IPS-18c (cell line): ENCODE data around the gene DRC7.

Experiments used
- H3K4me3 ChIP-seq: 2 replicates; pipeline ENCODE4 v1.7.0; 2013; ENCODE audit warnings: low read depth, mild to moderate bottlenecking, low read length, moderate library complexity; ENCODE audit not compliant: insufficient read depth
- H3K9me3 ChIP-seq: one replicate; pipeline ENCODE4 v1.6.1; 2013; ENCODE audit warnings: mild to moderate bottlenecking, low read length, moderate library complexity; ENCODE audit not compliant: control insufficient read depth, insufficient read depth

The DRC7 gene

DNA sequence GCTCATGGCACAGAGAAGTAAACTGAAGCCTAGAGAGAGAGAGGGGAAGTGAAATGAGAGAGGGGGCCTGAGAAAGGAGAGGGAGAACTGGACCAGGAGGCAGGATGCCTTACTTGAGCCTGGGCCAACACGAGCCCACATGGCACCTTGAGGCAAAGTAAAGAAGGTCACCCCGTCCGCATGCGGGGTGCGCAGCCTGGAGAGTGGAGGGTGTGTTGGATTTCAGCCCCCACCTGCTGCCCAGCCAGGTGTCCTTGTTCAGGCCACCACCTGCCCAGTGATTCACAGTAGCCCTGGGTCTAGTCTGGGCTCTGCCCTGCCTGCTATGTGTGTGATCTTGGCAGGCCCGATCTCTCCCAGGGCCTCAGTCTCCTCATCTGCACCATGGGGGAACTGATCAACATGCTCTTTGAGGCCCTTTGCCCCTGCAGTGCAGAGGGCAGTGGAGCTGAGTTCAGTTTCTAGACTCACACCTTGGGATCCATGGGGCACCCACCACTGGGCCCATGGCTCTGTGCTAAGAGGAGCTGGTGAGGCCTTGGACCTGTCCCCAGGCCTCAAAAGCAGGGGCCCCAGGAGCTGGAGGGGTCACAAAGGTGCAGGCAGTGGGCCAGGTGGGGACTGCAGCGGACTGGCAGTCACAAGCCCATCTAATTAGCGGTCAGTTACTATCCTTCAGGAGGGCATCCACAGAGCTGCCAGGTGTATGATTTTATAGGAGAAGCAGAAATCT is 9.8 kb upstream of the DRC7 start:
- Histone ChIP-seq H3K9me3 (no peaks in the 10 kb centered on the region), H3K4me3 (no peak overlapping the region)

DNA sequence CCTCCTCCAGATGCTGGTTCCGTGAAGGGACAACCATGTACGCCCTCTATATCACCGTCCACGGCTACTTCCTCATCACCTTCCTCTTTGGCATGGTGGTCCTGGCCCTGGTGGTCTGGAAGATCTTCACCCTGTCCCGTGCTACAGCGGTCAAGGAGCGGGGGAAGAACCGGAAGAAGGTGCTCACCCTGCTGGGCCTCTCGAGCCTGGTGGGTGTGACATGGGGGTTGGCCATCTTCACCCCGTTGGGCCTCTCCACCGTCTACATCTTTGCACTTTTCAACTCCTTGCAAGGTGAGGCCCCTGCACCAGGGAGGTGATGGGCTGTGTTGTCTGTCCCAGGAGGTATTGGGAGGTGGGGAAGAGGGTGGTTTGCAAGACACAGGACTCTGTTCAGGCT is 9.0 kb upstream of the DRC7 start:
- Histone ChIP-seq H3K9me3 (no peaks in the 10 kb centered on the region), H3K4me3 (no peak overlapping the region)

DNA sequence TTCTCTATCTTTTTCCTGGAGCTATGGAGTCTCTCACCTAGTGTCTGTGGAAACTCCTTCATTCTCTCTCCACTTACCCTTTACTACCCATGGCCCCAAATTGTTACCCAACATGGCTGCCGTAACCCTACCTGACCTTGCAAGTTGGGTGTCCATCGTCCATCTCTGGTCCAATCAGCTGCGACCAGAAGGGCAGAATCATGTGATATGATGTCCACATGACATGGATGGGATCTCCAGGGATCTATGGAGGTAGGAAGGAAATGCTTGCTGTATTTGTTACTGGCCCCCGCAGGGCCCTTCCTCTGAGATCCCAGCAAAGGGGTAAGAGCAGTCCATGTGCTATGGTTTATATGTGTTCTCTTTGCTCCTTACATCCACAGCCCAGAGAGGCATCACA is 8.0 kb upstream of the DRC7 start:
- Histone ChIP-seq H3K4me3 (no peak overlapping the region), H3K9me3 (no peaks in the 10 kb centered on the region)

DNA sequence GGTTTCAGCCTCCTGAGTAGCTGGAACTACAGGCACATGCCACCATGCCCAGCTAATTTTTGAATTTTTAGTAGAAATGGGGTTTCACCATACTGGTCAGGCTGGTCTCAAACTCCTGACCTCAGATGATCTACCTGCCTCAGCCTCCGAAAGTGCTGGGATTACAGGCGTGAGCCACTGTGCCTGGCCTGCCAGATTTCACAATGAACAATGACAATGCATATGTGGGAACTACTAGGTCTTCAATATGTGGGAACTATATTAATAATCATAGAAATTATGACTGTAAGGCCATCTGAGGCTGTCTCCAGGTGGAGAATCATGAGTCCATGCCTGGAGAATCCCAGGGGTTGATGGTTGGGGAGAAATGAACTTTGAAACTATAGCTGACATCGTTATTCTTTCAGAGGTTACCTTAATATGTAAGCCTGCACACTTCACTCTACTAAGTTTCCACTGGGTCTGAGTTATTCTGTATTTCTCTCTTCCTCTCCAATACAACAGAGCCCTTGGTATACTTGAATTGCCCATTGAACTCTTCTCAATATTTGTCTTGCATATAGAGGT is 7.2 kb upstream of the DRC7 start:
- H3K4me3 ChIP-seq = no peak overlapping the region
- no peaks in the 10 kb centered on the region for H3K9me3 ChIP-seq

DNA sequence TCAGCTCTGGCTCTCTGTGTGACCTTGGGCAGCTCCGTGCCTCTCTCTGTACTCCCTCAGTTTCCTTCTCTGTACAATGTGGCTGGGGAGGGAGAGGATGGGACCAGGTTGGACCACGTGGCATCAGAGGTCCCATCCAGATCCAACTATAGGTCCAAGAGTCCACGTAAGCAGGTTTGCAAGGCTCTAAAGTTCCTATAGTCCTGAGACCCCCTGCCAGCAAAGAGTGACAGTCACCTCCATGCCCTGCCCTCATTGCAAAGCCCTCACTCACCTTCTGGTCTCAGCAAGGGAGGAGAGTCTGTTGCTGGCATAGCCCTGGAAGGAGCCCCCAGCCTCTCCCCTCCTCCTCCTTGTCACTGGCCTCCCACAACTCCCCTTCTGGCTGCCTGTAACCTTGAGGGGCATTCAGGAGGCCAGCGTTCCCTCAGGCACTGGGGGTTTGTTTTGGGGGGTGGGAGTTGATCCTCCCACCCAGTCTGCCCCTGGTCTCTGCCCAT is 6.1 kb upstream of the DRC7 start:
- Histone ChIP-seq H3K4me3 (no peak overlapping the region), H3K9me3 (no peaks in the 10 kb centered on the region)

DNA sequence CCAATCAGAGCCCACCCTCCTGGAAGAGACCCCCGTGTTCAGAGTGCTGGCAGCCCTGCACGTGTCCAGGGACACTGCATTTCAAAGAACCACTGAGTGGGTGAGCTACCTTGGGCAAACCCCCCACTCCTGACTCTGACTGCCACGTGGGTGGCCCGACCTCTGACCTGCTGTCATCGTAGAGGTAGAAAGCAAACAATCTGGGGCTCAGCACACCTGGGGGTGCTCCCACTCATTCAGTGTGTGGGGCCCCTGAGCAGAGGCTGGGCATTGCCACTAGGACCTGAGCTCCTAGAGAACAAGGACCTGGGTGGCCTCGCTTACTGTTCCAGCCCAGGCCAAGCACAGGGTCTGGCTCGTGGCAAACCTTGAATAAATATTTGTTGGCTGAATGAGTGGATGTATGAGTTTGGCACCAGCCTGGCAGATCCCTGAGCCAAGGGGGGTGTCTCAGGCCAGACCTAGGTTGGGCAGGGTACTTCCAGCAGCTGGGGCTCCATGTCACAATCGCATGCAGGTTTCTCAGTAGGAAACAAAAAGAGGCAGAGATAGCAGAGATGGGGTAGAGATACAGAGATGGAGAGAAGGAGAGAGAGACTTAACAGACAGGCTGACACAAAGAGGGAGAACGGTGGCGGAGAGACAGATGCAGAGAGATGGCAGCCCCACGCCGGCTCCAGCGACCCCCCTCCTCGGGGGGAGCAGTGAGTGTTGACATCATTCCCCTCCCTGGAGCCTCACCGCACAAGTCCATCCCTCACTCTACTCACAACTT is 5.4 kb upstream of the DRC7 start:
- H3K9me3 ChIP-seq = no peaks in the 10 kb centered on the region
- no peak overlapping the region for H3K4me3 ChIP-seq

DNA sequence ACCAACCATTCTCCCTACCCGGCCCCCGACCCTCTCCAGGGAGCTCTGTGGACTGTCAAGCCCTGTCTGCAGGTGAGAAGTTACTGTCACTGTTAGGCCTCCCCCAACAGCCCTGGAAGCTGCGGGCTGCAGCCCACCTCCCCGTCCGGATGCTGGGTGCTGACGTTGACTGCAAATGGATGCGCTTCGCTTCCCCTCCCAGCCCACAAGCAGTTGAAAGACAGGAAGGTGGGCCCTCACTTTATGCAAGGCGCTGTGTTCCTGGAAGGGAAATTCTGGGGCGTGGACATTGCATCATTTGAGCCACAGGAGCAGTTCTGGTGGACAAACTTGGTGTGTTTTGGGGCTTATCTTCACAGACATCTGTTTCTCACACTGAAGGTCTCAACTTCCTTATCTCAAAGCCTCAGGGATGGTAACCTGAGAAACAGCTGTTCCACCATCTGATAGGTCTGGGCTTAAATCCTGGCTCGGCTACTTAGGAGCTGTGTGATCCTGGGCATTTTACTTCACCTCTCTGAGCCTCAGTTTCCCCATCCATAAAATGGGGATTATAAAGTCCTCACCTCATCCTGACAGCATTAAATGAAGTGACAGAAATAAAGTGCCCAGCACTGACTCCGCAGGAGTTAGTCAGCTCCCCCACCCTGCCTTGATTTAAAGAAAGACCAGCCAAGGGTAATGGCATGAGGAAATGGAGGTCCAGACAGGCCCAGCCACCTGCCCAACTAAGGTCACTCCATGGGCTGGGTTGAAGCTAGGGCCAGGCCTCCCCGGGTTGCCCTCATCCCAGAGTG is 4.6 kb upstream of the DRC7 start:
- H3K4me3 ChIP-seq = no peak overlapping the region
- no peaks in the 10 kb centered on the region for H3K9me3 ChIP-seq

DNA sequence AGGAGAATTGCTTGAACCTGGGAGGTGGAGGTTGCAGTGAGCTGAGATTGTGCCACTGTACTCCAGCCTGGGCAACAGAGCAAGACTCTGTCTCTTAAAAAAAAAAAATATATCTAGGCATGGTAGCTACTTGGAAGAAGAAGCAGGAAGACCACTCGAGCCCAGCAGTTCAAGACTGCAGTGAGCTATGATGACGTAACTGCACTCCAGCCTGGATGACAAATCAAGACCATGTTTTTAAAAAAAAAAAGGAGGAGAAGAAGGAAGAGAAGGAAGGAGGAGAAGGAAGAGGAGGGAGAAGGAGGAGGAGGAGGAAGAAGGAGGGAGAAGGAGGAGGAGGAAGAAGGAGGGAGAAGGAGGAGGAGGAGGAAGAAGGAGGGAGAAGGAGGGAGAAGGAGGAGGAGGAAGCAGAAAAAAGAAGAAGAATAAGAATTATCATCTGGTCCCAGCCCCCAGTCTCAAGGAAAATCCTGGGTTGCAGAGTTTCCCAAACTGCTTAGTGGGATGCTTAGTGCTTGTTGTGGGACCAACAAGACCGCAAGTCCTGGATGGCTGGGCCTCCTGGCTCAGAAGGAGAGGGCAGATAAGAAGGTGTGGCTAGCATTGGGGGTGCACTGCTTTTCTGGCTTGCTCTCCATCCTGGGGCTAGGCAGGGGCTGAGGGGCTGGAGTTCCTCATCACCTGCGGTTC is 3.7 kb upstream of the DRC7 start:
- Histone ChIP-seq H3K4me3 (no peak overlapping the region), H3K9me3 (no peaks in the 10 kb centered on the region)

DNA sequence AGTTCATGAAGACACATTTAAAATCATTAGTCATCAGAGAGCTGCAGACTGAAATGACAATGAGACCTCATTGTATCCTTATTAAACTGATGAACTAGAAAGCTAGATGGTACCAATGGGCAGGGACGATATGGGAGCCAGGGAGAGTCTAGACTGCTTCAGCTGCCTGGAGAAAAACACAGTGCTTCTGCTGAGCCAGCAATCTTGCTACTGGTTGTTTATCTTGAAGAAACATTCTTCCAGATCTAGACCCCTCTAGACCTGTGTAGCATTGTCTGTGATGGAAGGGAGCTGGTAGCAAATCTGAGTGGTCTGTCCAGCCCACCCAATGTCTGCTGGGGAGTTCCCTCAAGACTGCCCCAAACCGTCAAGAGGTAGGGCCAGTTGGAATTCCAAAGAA is 2.0 kb upstream of the DRC7 start:
- Histone ChIP-seq H3K9me3 (no peaks in the 10 kb centered on the region), H3K4me3 (no peak overlapping the region)

DNA sequence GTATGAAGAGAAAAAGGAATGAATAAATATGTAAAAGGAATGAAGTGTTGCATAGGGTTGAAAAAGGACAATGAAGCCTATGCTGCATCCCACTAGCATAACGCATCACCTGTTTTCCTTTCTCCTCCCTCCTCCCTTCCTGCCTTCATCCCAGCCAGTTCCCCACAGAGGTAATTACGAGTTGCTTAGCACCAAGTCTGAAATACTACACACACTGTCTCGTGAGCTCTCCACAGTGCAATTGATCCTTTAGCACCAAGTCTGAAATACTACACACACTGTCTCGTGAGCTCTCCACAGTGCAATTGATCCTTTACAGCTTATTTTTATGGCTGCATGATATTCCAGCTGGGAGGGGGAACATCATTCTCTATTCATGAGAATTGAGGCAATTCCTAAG is 1.1 kb upstream of the DRC7 start:
- H3K4me3 ChIP-seq = no peak overlapping the region
- H3K9me3 ChIP-seq = no peaks in the 10 kb centered on the region

DNA sequence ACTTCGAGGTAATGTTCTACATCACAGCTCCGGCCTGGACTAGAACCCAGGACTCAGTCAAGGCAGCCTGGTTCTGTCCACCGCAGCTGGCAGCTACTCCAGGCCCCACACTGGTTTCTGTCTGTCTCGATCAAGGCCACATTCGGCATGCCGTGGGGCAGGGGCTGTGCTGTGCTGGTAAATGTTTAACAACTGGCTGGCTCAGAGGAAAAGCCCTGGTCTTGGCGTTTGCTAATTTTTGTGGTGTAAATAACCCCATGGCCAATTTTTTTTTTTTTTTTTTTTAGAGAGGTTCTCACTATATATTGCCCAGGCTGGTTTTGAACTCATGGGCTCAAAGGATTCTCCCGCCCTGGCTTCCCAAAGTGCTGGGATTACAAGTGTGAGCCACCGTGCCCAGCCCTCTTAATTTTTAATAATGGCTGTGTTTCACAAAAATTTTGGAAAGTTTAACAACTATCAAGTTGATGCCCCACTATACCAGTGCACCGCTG is 328 bp upstream of the DRC7 start:
- H3K4me3 ChIP-seq = no peak overlapping the region
- H3K9me3 ChIP-seq = no peaks in the 10 kb centered on the region

DNA sequence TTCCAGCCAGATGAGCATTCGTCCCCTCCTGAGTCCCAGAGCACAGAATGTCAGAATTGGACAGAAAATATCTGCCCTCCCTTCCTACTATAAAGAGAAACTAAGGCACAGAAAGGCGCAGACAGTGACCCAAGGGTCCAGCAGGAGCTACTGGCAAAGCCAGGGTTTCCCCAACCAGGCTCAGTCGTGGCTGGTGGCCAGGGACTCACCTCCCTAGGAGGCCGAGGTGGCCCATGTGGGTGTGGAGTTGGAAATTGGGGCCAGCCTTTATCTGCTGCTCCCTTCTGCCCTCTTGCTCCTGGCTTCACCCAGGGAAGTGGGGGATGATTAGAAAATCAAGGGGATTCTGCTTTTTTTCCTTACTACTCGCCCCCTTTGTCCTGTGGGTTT is 1.1 kb downstream of the DRC7 start:
- H3K4me3 ChIP-seq = no peak overlapping the region
- H3K9me3 ChIP-seq = no peaks in the 10 kb centered on the region

DNA sequence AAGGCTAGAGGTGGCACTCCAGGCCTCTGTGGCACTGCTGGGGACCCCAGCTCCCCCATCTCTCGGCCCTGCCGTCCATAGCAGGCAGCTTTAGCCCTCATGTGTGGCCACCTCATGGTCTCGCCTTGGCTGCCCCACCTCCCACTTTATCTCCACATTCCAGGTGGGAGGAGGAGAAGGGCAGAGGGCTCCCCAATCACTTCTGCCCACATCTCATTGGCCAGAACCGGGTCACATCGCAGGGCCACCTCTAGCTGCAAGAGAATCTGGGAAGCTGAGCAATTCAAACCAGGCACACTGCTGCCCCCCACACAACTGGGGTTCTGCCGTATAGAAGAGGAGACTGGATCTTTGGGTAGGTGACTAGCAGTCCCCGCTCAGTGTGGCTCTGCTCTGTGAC is 1.6 kb downstream of the DRC7 start:
- H3K9me3 ChIP-seq = no peaks in the 10 kb centered on the region
- H3K4me3 ChIP-seq = no peak overlapping the region

DNA sequence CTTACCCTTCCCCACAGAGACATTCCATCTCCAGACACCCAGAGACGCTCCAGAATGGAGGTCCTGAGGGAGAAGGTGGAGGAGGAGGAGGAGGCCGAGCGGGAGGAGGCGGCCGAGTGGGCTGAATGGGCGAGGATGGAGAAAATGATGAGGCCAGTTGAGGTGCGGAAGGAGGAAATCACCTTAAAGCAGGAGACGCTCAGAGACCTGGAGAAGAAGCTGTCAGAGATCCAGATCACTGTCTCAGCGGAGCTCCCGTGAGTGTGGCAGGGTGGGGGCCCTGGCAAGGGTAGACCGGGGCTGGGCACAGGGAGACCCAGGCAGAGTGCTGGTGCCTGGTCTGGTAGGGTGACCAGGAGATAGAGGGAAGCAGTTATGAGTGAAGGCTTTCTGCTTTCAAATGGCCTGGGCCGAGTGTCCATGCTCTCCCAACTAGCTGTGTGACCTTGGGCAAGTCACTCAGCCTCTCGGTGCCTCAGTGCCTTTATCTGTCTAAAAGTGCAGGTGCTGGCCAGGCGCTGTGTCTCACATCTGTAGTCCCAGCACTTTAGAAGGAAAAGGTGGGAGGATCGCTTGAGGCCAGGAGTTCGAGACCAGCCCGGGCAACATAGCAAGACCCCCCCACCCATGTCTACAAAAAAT is 3.4 kb downstream of the DRC7 start:
- no peak overlapping the region for H3K4me3 ChIP-seq

DNA sequence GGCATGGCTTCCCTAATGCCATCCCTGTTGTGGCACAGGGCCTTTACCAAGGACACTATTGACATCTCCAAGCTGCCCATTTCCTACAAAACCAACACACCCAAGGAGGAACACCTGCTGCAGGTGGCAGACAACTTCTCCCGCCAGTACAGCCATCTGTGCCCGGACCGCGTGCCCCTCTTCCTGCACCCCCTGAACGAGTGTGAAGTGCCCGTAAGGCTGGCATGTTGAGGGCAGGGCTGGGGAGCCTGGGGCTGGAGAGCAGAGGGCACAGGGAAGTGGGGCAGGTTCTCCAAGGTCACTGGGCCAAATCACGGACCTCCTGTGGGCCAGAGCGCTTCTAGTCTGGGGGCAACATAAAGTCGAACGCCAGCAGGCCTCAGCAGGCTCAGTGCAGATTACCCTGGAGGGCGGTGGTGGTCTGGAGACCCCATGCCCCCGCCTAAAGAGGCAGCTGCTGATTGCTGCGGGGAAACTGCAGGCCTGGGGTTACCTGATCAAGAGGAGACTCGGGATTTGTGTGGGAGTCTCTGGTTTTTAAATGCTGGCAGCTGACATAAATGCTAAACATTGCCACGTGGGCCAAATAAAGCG is 4.3 kb downstream of the DRC7 start:
- no peaks in the 10 kb centered on the region for H3K9me3 ChIP-seq

More for the DNA sequence above, 3.4 kb downstream of the DRC7 start:
- no peaks in the 10 kb centered on the region for H3K9me3 ChIP-seq

DNA sequence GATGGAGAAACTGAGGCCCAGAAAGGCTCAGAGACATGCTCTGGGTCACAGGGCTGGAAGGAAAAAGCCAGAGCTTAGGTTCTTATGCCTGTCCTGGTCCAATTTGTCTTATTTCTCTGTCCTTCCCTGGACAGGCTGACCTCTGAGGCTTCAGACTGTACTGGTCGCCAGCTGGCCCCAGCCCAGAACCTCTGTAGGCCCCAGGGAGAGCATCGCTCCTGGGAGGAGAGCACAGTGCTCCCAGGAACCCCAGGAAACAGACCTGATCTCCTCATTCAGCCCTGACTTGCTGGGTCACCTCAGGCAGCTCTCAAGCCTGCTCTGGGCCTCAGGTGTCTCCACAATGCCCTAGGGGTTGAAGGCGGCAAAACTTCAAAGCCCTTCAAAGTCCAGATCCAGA is 4.9 kb downstream of the DRC7 start:
- no peak overlapping the region for H3K4me3 ChIP-seq
- no peaks in the 10 kb centered on the region for H3K9me3 ChIP-seq

More for the DNA sequence above, 4.3 kb downstream of the DRC7 start:
- H3K4me3 ChIP-seq = no peak overlapping the region
